Body of pancreas (tissue), 4 donors: ENCODE measurements around the gene CCDC87.

Source experiments
- CTCF ChIP-seq, 7 experiments: fragments of 450-650 bp in 4 of 7; fragments of 200-600 bp in 3 of 7; sonication (generic) in 3 of 7; IDR thresholded peaks; one replicate each; pipeline ENCODE4 v1.5.1; 2016 to 2019; ENCODE audit warnings: antibody characterized with exemption in 7 of 7
- POLR2A ChIP-seq, 3 donors: fragments of 450-650 bp; IDR thresholded peaks; one replicate each; pipeline ENCODE4 v1.6.1; 2016; ENCODE audit warnings: antibody characterized with exemption in 3 of 3, mild to moderate bottlenecking in 2 of 3

- TF ChIP-seq CTCF (IDR thresholded peaks at IDR 0.05) (peak in 1 of 7 experiments; percentile 6), POLR2A (IDR thresholded peaks at IDR 0.05) (no peak)
Observed at GRCh38 chr11:66543263-66544107, 49.4 kb downstream of the CCDC87 start.
